T-helper 9 cell (primary cell): ENCODE measurements around the gene TTF1.

Experiments used
- DNase-seq: peaks from one replicate; pipeline ENCODE4 v3.0.0-alpha.2; 2020
- total RNA-seq, 2 donors: gene quantifications; one replicate each; lab custom pipeline; 2026; lab: John Stamatoyannopoulos, UW

Gene TTF1
- total RNA-seq, result 23.4 to 45.0 reads per million in 2 donors

DNA sequence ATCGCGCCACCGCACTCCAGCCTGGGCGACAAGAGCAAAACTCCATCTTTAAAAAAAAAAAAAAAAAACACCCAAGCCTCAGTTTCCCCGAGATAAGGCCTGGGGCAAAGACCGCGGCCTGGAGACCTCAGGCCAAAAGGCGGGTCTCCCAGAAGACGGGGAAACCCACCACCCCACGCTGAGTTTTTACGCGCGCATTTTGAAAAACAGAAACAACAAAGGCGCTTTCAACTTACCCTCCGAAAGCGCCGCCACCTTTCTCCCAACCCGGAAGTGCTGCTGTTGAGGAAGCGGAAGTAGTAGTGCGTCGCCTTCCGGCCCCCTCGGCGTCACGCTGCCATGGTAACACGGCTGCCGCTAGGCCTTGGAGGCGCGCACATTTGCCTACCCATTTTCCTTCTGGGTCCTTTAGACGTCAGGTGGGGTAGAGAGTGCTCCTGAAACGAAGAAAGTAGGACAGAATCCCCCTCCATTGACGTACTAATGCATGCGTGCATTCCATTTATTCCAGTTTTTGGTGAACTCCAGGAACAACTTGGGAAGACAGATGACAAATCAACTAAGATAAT lies at the start of gene TTF1:
TSS of gene TTF1 (minus strand) at position 287 of the 569 bp plus-strand sequence. CDS start 4,019 bp downstream, outside the sequence.
- peak; percentile 93 for DNase-seq

- DNase-seq, result no peak
These were observed 49.6 kb upstream of the TTF1 start for GRCh38 chr9:132456241-132456640.

DNA sequence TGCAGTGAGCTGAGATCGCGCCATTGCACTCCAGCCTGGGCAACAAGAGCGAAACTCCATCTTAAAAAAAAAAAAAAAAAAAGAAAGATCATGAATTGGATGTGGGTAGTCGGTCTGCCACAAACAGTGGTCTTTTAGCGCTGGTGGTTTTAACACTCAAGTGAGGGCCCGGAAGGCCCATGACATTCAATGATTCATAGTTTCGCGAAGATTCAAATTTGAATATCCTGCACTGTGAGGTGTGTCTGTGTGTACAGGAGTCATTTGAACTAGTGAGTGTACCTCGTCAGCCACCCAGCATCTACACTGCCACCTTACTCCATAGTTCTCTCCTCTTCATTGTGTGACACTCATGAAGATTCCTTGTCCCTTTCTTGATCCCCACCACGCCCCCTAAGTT lies 44.6 kb upstream of the TTF1 start:
- DNase-seq, result no peak

- no peak for DNase-seq
These were observed 41.3 kb upstream of the TTF1 start for GRCh38 chr9:132447902-132448301.

DNA sequence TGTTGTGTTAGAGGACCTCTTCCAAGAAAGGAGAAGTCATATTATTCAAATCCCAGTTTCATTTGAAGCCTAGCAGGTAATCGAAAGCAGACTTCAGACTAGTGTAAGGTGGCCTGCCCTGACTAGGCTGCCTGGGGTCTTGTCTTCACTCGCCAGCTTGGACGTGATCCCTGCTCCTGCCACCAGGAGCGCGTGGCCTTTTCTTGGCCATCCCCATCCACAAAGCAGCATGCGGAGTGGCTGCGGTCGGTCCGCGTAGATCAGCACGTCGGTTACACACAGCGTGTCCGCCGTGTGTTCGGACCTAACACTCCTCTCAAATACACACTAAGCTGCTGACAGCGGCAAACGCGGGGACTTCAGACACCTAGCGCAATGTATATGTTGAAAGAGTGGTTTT lies 40.7 kb upstream of the TTF1 start:
- DNase-seq, result no peak

DNA sequence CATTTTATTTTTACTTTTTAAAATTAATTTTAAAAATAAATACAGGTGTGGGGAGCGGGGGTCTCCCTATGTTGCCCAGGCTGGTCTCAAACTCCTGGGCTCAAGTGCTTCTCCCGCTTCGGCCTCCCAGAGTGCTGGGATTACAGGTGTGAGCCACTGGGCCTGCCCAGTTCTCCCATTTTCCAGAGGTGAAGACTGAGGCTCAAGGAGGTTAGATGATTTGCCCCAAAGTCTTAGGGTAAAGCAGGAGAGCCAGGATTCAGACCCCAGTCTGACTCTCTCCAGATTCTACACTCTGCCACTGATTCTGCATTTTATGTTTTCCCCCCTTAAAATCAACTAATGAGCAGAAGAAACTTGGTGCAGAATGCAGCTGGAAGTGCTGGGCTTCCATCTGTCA lies 40.2 kb upstream of the TTF1 start:
- DNase-seq, result no peak

- DNase-seq, result no peak
These were observed 37.4 kb upstream of the TTF1 start for GRCh38 chr9:132443951-132444607.

DNA sequence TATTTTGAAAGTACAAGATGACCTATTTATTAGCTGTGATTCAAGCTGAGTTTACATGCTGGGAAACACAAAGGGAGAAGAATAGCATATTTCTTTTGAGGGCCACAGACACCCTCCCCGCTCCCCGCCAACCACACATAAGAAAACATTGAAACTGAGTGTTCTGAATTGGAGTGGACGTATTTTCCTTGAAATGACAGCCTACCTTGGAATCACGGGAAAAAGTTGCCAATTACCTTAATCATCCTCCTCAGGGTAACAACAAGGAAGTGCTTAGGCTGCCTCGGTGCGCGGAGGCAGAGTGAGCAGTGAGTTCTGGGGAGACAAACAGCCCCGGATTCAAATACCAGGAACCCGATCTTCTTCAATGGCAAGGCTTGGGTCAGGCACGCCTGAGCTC lies 34.8 kb upstream of the TTF1 start:
- DNase-seq, result no peak

DNA sequence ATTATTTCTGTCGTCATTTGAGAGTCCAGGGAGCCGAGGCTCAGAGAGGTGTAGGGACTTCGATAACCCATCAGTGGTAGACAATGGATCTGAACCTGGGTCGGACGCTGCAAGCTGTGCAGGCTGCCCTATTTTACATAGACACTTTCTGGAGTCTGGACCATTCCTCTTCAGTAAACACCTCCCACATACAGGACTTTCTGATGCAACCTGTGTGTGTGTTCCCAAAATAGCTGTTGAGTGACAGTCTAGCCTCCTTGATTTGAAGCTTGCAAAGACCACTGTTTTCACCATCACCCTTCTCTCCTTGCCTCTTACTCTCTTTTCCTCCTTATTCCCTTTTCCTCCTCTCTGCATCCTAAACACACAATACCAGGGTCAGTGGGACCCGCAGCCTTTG lies 34.1 kb upstream of the TTF1 start:
- DNase-seq, result no peak

DNA sequence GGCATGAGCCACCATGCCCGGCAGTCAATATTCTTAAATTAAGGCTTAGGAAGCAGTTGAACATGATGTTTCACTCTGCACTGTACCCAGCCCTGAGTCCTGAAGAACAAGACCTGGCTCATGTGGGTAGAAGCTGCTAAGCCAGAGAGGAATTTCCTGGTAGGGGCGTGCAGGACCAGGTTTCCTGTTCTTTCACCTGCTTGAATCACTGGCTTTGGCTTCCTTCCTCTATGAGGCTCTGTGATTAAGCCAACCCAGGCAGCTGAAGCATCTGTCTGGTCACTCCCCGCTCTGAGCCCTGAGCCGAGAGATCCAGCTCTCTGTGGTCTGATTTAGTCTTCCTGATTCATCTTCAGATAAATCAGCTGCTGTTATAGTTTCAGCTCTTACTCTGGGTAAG lies 32.5 kb upstream of the TTF1 start:
- DNase-seq, result no peak

GRCh38 chr9:132434881-132435280 lies 28.2 kb upstream of the TTF1 start:
- DNase-seq, result no peak

GRCh38 chr9:132430998-132431397 lies 24.4 kb upstream of the TTF1 start:
- no peak for DNase-seq

DNA sequence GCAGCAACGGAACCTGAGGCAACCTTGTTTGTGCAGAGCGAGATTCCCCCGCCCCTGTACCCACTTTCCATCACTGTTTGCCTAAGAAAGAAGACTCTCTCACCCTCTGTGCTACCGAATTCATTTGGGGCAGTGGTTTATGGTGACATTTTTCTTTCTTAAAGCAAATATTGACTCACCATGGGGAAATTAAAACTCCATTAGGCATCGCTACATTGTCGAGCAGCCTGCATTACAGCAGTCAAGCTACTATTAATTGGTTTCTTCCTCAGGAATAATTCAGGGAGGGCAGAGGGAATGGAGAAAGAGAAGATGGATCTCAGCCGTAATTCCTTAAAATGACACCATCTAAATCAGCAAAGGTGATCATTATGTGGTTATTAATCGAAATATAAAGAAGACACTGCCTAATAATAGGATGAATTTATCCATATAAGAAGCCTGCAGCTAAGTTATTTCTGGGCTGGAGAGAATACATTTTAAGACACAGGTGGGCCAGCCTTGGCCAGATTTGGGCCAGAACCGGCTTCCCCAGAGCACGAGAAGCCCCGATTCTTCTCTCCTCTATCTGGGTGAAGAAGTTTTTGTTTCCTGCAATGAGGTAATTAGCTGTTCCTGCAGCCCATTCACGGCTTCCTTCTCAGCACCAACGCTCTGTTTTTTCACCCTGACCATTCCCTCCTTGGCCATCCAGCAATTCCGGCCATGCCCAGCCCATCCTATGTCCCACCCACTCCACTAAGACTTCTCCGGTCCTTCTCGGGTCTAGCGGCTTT lies 20.2 kb upstream of the TTF1 start:
- DNase-seq, result no peak

DNA sequence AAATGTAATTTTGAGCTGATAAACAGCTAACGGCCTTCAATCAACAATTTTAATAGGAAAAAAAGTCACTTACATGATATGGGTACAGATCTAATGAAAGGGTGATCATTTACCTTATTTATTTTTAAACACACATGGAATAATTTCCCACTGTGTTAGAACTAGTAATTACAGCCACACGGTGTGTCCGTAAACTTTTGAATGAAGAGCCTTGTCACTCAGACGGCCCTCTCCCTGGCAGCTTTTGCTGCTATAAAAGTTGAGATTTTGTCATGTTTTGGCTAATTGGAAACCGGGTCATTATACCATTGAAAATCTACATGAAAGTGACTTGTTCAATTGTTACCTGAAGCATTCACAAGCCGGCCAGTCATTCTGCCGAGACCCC lies 19.0 kb upstream of the TTF1 start:
- DNase-seq, result no peak

DNA sequence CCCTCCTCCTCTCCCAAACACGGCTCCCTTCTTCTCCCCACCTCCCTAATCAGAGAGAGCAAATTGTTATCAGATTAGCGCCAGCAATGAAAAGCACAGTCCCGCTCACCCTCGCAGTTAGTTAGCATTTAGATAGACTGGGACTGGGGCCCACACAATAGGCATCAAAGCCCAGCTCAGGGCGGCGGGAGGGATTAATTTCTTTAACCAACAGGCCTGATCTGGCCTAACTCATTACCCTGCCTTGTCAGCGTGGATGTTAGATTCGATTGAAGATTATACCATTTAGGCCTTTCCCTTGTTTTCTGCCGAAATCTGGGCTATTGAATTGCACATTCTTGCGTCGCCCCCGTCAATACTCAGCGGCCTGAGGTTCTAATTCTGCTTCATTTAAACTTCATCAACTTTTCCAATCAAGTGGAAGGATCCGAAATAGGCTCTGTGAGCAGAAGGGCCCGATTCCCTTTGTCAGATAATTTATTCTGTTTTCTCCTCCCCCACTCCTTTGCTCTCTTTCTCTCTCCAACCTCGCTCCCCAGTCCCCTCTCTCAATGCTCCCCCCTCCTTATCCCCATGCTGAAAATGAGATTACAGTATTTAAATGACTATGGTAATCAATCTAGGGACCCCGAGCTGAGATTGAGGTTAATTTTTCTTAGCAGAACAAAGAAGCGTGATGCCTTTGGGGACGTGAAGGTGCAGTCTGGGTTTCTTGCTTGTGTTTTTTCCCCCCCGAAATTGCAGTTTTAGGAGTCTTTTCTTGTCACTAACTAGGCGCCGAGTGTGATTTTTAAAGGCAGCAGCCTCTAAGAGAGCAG lies 18.4 kb upstream of the TTF1 start:
- DNase-seq, result no peak

GRCh38 chr9:132423503-132423902 lies 16.9 kb upstream of the TTF1 start:
- DNase-seq, result no peak

GRCh38 chr9:132422574-132422973 lies 15.9 kb upstream of the TTF1 start:
- no peak for DNase-seq

GRCh38 chr9:132418726-132419363 lies 12.2 kb upstream of the TTF1 start:
- no peak for DNase-seq

DNA sequence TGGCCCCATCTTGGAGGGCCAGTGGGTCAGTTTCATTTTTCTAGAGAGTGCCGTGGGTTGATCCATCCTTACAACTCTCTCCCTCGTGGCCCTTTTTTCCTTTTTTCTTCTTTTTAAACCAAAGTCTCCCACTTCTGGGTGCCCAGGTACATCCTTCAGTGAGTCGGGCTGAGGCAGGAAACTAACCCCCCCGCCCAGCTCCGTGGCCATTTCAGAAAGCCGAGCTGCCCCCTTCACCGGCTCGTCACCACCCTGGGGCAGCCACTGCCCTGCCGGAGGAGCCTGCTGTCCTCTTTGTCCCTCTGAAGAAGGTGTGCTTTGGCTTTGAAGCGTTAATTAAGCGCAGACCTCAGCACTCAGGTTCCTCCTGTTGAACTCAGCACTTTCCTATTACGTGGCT lies 8.5 kb upstream of the TTF1 start:
- DNase-seq, result no peak

DNA sequence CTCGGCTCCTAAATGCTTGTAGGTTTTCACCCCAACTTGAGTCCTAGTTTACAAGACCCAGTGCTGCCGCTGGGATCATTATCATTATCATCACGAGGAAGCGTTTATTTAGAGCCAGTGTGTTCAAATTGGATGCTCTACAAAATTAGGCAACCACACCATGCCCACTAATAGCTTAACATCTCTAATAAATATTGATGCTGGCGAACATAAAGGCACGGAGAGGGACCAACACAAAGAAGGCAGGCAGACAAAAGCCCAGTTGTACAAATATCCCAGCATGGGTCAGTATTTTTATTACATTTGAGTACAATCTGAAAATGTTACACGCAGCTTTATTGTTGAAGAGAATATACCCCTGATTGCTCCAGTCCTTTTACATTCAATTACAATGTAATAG lies 8.1 kb upstream of the TTF1 start:
- no peak for DNase-seq

DNA sequence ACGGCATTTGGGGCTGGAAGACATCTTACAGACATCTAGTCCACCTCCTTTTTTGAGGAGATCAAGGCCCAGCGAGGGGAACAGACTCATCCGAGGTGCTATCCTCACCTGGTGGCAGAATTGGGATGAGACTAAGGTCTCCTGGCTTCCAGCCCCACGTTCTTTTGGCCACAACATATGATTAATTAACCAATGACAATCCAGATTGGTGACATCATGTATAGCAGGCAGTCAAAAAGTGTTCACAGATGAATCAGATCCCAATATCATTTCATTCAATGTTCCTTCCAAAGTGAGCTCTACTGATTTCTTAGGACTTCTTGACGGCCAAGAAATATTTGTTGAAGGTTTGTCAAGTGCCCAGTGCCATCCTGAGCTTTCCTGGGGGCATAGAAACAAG lies 7.3 kb upstream of the TTF1 start:
- DNase-seq, result no peak

DNA sequence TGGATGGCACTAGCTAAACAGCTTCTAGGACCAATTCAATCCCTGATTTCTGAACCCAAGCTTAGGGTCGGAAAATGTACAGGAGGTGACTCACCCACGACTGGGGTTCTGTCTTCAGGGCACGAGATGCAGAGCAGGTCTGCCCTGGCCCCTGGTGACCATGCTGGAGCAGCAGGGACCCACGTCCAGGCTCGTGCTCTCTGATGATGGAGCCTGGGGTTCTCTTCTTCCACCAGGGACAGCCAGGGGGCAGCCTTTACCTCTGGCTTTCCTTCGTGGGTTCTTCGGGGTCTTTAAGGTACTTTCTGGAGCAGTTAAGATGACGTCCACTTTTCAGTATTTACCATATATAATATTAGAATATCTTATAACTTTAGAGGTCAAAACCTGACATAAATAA lies 5.4 kb upstream of the TTF1 start:
- no peak for DNase-seq

DNA sequence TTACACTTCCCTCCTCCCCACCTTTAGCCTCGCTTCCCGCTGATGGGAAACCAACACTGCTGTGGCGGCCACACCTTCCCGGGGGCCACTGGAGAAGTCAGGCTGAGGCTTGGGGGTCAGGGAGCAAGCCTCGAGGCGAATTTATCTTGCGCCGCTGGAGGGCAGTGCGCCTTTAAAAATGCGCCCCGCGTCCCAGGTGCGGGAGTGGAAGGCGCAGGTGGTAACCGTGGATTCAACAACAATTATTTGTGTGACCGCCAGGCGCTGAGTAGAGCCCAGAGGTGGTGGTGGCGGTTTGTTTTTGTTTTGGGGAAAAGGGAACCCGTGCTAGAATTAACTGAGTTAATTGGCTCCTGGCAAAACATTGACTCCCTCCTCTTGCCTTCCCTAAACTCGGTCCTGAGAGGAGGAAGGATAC lies 4.5 kb upstream of the TTF1 start:
- peak; percentile 61 for DNase-seq
